ENCODE results near the gene ERC2.

Gene ERC2

GRCh38 chr3:55488398-55489055, 979.7 kb downstream of the ERC2 start:
- DNase-seq (ENCODE audit: low spot score): no peak

- no peak for DNase-seq (ENCODE audit: low spot score)
These were observed 980.7 kb downstream of the ERC2 start for GRCh38 chr3:55487381-55488241.

GRCh38 chr3:55486857-55487380, 981.3 kb downstream of the ERC2 start, which contains the start of gene WNT5A:
Gene WNT5A (minus strand): TSS chr3:55487306. CDS start chr3:55486985, 321 bp downstream.
- DNase-seq (ENCODE audit: low spot score): no peak

GRCh38 chr3:55486101-55486856, 982.0 kb downstream of the ERC2 start:
- no peak for DNase-seq (ENCODE audit: low spot score)

GRCh38 chr3:55484801-55485791, 983.2 kb downstream of the ERC2 start:
- no peak for DNase-seq (ENCODE audit: low spot score)

GRCh38 chr3:55484191-55484689, 984.0 kb downstream of the ERC2 start:
- DNase-seq (ENCODE audit: low spot score): no peak

GRCh38 chr3:55483196-55484095, 984.8 kb downstream of the ERC2 start:
- no peak for DNase-seq (ENCODE audit: low spot score)

GRCh38 chr3:55482496-55483195, 985.6 kb downstream of the ERC2 start:
- no peak for DNase-seq (ENCODE audit: low spot score)

GRCh38 chr3:55481744-55482495, 986.3 kb downstream of the ERC2 start:
- no peak for DNase-seq (ENCODE audit: low spot score)

- DNase-seq (ENCODE audit: low spot score): no peak
These were observed 987.1 kb downstream of the ERC2 start for GRCh38 chr3:55480911-55481743.

- no peak for DNase-seq (ENCODE audit: low spot score)
These were observed 990.7 kb downstream of the ERC2 start for GRCh38 chr3:55477306-55478303.

- DNase-seq (ENCODE audit: low spot score): no peak
These were observed 991.8 kb downstream of the ERC2 start for GRCh38 chr3:55476515-55476914.

GRCh38 chr3:55474213-55474632, 994.0 kb downstream of the ERC2 start:
- DNase-seq (ENCODE audit: low spot score): no peak

GRCh38 chr3:55473788-55474187, 994.5 kb downstream of the ERC2 start:
- no peak for DNase-seq (ENCODE audit: low spot score)

GRCh38 chr3:55471522-55472280, 996.6 kb downstream of the ERC2 start:
- no peak for DNase-seq (ENCODE audit: low spot score)
